KMS-11 (cell line): ENCODE data around the gene PCCA.

Experiments
- H2AFZ ChIP-seq: fragments of 200-600 bp; sonication (generic); 2 replicates; pipeline ENCODE4 v1.6.1; 2016; ENCODE audit warnings: antibody characterized with exemption, mixed run types, low read depth
- H3K27ac ChIP-seq: fragments of 200-600 bp; sonication (generic); 2 replicates; pipeline ENCODE4 v1.6.1; 2016; ENCODE audit warnings: mild to moderate bottlenecking, mixed run types
- H3K27me3 ChIP-seq: fragments of 200-600 bp; sonication (generic); 2 replicates; pipeline ENCODE4 v1.6.1; 2017; ENCODE audit warnings: mild to moderate bottlenecking, low read depth, mixed run types, moderate library complexity; ENCODE audit not compliant: insufficient read depth
- H3K36me3 ChIP-seq: fragments of 200-600 bp; sonication (generic); 2 replicates; pipeline ENCODE4 v1.6.1; 2017; ENCODE audit warnings: mild to moderate bottlenecking, mixed run types; ENCODE audit not compliant: insufficient read depth
- H3K4me1 ChIP-seq: fragments of 200-600 bp; sonication (generic); 2 replicates; pipeline ENCODE4 v1.6.1; 2016; ENCODE audit warnings: mild to moderate bottlenecking, low read depth, mixed run types; ENCODE audit not compliant: poor library complexity, severe bottlenecking
- H3K4me2 ChIP-seq: fragments of 200-600 bp; sonication (generic); 2 replicates; pipeline ENCODE4 v1.7.0; 2016; ENCODE audit warnings: mild to moderate bottlenecking, mixed run types
- H3K4me3 ChIP-seq: fragments of 200-600 bp; sonication (generic); IDR thresholded peaks from 2 replicates; pipeline ENCODE4 v1.6.1; 2017; ENCODE audit warnings: low read depth, low read length, mixed read lengths; ENCODE audit not compliant: insufficient read depth
- H3K79me2 ChIP-seq: fragments of 200-600 bp; sonication (generic); 2 replicates; pipeline ENCODE4 v1.6.1; 2016; ENCODE audit warnings: low read depth, mixed run types; ENCODE audit not compliant: insufficient read depth
- H3K9ac ChIP-seq: fragments of 200-600 bp; sonication (generic); 2 replicates; pipeline ENCODE4 v1.6.1; 2016; ENCODE audit warnings: mild to moderate bottlenecking, mixed run types
- H4K20me1 ChIP-seq: fragments of 200-600 bp; sonication (generic); 2 replicates; pipeline ENCODE4 v1.6.1; 2016; ENCODE audit warnings: mild to moderate bottlenecking, mixed run types; ENCODE audit not compliant: insufficient read depth
- TF ChIP-seq, protein P1 (sequence below): fragments of 200-600 bp; sonication (generic); conservative IDR thresholded peaks from 2 replicates; pipeline ENCODE4 v1.6.1; 2017; ENCODE audit warnings: low read depth, mild to moderate bottlenecking, antibody characterized with exemption, low read length, moderate library complexity, mixed read lengths

The PCCA gene

GRCh38 chr13:100362371-100362770, 273.5 kb downstream of the PCCA start:
- no peaks in the 10 kb centered on the region for H3K27me3 ChIP-seq

GRCh38 chr13:100362781-100363180, 273.9 kb downstream of the PCCA start:
- H3K4me3 ChIP-seq, result no peak overlapping the region
- no peak overlapping the region for H3K4me2 ChIP-seq
- H3K4me1 ChIP-seq, result no peaks in the 10 kb centered on the region
- no peak overlapping the region for H3K9ac ChIP-seq
- H3K79me2 ChIP-seq, result no peaks in the 10 kb centered on the region
- H3K27ac ChIP-seq, result no peak overlapping the region
- no peaks in the 10 kb centered on the region for H4K20me1 ChIP-seq
- no peak overlapping the region for H2AFZ ChIP-seq
- no peaks in the 10 kb centered on the region for H3K36me3 ChIP-seq
- no peaks in the 10 kb centered on the region for H3K27me3 ChIP-seq
- TF ChIP-seq, protein P1, sequence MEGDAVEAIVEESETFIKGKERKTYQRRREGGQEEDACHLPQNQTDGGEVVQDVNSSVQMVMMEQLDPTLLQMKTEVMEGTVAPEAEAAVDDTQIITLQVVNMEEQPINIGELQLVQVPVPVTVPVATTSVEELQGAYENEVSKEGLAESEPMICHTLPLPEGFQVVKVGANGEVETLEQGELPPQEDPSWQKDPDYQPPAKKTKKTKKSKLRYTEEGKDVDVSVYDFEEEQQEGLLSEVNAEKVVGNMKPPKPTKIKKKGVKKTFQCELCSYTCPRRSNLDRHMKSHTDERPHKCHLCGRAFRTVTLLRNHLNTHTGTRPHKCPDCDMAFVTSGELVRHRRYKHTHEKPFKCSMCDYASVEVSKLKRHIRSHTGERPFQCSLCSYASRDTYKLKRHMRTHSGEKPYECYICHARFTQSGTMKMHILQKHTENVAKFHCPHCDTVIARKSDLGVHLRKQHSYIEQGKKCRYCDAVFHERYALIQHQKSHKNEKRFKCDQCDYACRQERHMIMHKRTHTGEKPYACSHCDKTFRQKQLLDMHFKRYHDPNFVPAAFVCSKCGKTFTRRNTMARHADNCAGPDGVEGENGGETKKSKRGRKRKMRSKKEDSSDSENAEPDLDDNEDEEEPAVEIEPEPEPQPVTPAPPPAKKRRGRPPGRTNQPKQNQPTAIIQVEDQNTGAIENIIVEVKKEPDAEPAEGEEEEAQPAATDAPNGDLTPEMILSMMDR, result no peak

More at GRCh38 chr13:100362371-100362770, 273.5 kb downstream of the PCCA start:
- Histone ChIP-seq H3K27ac (no peak overlapping the region), H2AFZ (no peak overlapping the region), H3K9ac (no peak overlapping the region), H3K4me3 (no peak overlapping the region), H3K36me3 (no peaks in the 10 kb centered on the region), H4K20me1 (no peaks in the 10 kb centered on the region), H3K4me1 (no peaks in the 10 kb centered on the region), H3K4me2 (no peak overlapping the region), H3K79me2 (no peaks in the 10 kb centered on the region)
- TF ChIP-seq, protein P1, result no peak

DNA sequence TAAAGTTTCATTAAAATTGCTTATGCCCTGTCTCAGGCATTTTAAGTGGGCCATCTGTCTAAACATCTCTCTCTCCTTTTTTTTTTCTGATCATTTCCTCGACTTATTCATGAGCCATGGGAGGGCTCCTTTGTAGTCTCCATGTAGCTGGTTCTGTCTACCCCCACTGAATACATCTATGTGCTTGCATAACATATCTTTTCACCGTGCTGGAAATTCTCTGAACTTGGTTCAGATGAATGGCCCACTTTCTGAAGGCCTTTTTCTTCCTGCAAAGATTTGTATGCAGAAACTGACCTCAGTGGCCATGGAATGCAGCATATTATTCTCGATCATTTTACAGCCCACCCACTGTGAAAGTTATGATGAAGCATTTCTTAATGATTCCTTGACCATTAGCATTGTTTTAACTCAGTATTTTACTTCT, 274.4 kb downstream of the PCCA start:
- TF ChIP-seq, protein P1, result no peak
- Histone ChIP-seq H3K36me3 (no peaks in the 10 kb centered on the region), H4K20me1 (no peaks in the 10 kb centered on the region), H3K9ac (no peak overlapping the region), H3K4me1 (no peaks in the 10 kb centered on the region), H3K79me2 (no peaks in the 10 kb centered on the region), H3K4me3 (no peak overlapping the region), H3K4me2 (no peak overlapping the region), H2AFZ (no peak overlapping the region), H3K27ac (no peak overlapping the region), H3K27me3 (no peaks in the 10 kb centered on the region)

GRCh38 chr13:100363874-100364273, 275.0 kb downstream of the PCCA start:
- Histone ChIP-seq H3K27ac (no peak overlapping the region), H3K79me2 (no peaks in the 10 kb centered on the region), H3K27me3 (no peaks in the 10 kb centered on the region), H3K4me3 (no peak overlapping the region), H3K4me1 (no peaks in the 10 kb centered on the region), H3K4me2 (no peak overlapping the region), H2AFZ (no peak overlapping the region), H3K36me3 (no peaks in the 10 kb centered on the region), H3K9ac (no peak overlapping the region), H4K20me1 (no peaks in the 10 kb centered on the region)
- TF ChIP-seq, protein P1, result no peak
